Measurements from ENCODE around the gene BMPR1A. TPM values are rescaled to one million over a fixed set of nuclear protein-coding genes. Genes with fewer than 3 reads are reported as not detected.

Gene BMPR1A
- total RNA-seq, 6 experiments from 2014 or later, result 41.9 to 50.5 (median 46.6) TPM

DNA sequence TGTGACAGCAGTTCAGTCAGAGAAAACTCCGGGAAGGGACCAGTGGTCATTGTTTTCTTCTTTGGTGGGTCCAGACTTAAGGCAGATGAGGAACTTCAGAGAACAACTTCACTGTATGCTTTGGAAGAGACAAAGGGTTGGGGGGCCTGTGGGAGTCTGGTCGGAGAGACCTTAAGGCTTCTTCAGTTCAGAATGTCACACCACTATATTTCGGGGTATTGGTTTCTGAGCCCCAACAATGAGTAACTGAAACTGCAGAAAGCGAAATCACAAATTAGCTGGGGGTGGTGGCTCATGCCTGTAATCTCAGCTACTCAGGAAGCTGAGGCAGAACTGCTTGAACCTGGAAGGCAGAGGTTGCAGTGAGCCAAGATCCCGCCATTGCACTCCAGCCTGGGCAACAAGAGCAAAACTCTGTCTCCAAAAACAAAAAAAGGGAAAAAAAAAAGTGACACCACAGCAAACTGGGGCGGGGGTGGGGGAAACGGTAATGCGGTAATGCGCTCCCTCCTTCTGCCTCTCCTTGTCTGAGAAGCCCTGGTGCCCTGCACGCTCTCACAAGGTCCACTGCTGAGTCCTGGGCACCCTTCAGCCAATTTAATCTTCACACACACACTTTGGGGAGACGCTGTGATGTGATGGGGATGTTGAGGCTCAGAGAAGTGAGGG is 209.7 kb downstream of the BMPR1A start:
- Mint-ChIP-seq H3K4me3 (peak overlapping the region; percentile 56; the same call in 1 of the 2 replicates), H3K27ac (peak overlapping the region; percentile 88), H3K4me1 (ENCODE audit: low read depth) (peaks cover 55% of the 10 kb centered on the region), H3K9me3 (no peaks in the 10 kb centered on the region), H3K36me3 (ENCODE audit: low read depth) (no peaks in the 10 kb centered on the region), H3K27me3 (ENCODE audit: insufficient read depth) (peaks cover 4% of the 10 kb centered on the region)
- TF ChIP-seq, protein P1, sequence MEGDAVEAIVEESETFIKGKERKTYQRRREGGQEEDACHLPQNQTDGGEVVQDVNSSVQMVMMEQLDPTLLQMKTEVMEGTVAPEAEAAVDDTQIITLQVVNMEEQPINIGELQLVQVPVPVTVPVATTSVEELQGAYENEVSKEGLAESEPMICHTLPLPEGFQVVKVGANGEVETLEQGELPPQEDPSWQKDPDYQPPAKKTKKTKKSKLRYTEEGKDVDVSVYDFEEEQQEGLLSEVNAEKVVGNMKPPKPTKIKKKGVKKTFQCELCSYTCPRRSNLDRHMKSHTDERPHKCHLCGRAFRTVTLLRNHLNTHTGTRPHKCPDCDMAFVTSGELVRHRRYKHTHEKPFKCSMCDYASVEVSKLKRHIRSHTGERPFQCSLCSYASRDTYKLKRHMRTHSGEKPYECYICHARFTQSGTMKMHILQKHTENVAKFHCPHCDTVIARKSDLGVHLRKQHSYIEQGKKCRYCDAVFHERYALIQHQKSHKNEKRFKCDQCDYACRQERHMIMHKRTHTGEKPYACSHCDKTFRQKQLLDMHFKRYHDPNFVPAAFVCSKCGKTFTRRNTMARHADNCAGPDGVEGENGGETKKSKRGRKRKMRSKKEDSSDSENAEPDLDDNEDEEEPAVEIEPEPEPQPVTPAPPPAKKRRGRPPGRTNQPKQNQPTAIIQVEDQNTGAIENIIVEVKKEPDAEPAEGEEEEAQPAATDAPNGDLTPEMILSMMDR (IDR thresholded peaks at IDR 0.05), result no peak
- DNase-seq, result no peak

DNA sequence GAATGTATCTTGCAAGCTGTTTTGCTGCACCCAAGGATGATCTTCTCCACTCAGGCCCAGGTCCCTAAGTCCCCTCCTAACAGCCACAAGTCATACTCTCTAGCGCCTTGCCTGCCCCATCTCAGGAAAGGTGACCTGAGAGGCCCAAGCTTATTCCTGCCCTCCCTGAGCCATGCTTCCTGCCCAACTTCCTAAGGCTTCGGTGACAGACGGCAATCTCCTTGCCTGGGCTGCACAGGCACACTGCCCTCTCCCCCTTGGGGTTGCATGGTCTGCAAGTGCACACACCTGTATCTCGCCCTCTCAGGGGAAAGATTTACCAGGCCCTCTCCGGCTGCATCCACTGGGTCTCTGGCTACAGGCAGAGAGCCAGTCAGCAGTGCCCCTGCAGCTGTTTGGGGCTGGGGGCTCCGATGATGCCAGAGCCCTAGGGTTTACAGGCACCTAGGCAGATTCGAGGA is 211.1 kb downstream of the BMPR1A start:
- no peak for DNase-seq
- Mint-ChIP-seq H3K4me1 (ENCODE audit: low read depth) (peaks cover 58% of the 10 kb centered on the region), H3K27ac (no peak overlapping the region; the same call in 1 of the 2 replicates), H3K27me3 (ENCODE audit: insufficient read depth) (peaks cover 12% of the 10 kb centered on the region), H3K4me3 (peak overlapping the region; percentile 90), H3K9me3 (no peaks in the 10 kb centered on the region), H3K36me3 (ENCODE audit: low read depth) (peaks cover 6% of the 10 kb centered on the region)
- TF ChIP-seq, protein P1 (IDR thresholded peaks at IDR 0.05), result no peak

DNA sequence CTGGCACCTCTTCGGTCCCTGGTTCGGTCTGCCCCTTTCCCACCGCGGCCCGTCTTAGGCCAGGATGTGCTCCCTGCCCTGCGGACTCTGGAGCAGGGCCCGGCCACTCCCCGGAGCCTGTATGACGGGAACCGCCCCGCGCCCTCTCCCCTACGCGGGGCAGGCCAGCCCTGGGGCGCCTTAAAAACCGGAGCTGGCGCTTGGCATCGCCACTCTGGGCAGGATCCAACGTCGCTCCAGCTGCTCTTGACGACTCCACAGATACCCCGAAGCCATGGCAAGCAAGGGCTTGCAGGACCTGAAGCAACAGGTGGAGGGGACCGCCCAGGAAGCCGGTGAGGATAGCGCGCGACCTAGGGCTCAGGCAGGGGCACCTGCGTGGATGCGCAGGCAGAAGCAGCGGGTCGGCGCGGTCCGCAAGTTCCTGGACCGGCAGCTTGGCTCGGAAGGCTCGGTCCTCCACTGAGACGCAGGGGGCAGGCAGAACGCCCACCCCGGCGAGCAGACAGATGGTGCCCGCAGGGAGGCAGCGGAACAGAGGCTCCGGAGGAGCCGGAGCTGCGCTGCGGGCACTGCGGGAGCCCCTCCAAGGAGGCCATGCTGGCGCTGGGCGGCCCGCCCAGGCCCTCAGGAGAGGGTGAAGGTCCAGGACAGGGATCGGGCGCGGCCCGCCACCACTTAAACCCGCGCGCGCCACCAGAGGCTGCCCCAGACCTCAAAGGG is 212.0 kb downstream of the BMPR1A start, which contains the start of gene ADIRF:
Gene ADIRF (plus strand): TSS at position 212 of the 723 bp plus-strand sequence. CDS start 63 bp downstream, at position 275.
- peaks cover 12% of the 10 kb centered on the region for H3K27me3 Mint-ChIP-seq (ENCODE audit: insufficient read depth)
- H3K36me3 Mint-ChIP-seq (ENCODE audit: low read depth), result peaks cover 13% of the 10 kb centered on the region
- DNase-seq, result no peak
- no peaks in the 10 kb centered on the region for H3K9me3 Mint-ChIP-seq
- TF ChIP-seq, protein P1 (IDR thresholded peaks at IDR 0.05), result no peak; the same call in 1 of the 2 replicates
- H3K4me1 Mint-ChIP-seq (ENCODE audit: low read depth), result peaks cover 62% of the 10 kb centered on the region
- H3K4me3 Mint-ChIP-seq, result peak within 1 kb of the TSS; percentile 90
- peak within 1 kb of the TSS; percentile 100 for H3K27ac Mint-ChIP-seq

DNA sequence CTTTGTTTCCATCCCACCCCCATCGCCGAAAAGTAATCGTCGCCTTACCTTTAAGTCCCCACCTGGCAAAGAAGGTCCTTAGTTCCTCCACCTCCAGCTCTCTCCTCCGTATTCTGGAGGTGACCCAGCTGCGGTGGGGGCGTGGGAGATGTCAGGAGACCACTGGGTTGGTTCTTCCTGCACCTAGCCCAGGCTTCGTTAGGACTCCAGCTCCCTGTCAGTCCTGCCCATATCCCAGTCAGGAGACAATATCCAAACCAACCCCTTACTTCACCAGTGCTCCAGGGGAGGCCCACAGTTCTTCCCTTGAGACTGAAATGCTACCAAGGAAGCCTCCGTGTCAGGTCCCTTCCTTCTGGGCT is 212.6 kb downstream of the BMPR1A start:
- peaks cover 13% of the 10 kb centered on the region for H3K36me3 Mint-ChIP-seq (ENCODE audit: low read depth)
- DNase-seq, result no peak
- peaks cover 9% of the 10 kb centered on the region; the same call in 1 of the 2 replicates for H3K27me3 Mint-ChIP-seq (ENCODE audit: insufficient read depth)
- TF ChIP-seq, protein P1 (IDR thresholded peaks at IDR 0.05), result no peak
- H3K4me3 Mint-ChIP-seq, result peak overlapping the region; percentile 90
- H3K27ac Mint-ChIP-seq, result peak overlapping the region; percentile 100
- H3K9me3 Mint-ChIP-seq, result no peaks in the 10 kb centered on the region
- H3K4me1 Mint-ChIP-seq (ENCODE audit: low read depth), result peaks cover 62% of the 10 kb centered on the region

DNA sequence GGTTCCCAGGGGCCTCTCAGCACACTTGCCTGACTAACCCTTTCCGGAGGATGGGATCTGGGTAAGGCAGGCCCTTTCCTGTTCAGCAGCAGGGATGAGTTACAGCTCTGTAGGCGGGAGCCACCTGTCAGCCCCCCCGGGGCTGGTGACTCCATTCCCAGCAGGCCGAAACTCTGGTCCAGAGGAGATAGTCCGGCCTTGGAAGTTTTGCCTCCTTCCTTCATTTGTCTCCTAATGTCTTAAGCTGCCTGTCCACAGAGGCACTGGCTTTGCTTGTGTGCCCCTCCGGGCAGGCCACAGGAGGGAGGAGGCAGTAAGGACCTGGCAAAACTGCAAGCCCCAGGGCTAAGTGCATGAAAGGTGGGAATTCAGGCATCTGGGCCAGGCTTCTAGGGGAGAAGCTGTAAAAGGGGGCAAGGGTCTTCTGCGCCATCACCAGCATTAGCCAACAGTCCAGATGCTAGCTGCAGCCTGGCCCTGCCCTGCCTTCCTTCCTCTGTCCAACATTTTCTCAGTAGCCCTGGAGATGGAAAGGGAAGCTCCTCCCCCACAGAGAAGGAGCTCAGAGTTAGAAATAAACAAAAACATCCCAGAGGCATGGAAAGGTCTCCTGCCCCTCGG is 213.1 kb downstream of the BMPR1A start:
- peaks cover 9% of the 10 kb centered on the region; the same call in 1 of the 2 replicates for H3K27me3 Mint-ChIP-seq (ENCODE audit: insufficient read depth)
- peak overlapping the region; percentile 100 for H3K27ac Mint-ChIP-seq
- DNase-seq, result peak; percentile 48
- peaks cover 13% of the 10 kb centered on the region for H3K36me3 Mint-ChIP-seq (ENCODE audit: low read depth)
- H3K4me3 Mint-ChIP-seq, result peak overlapping the region; percentile 90
- no peaks in the 10 kb centered on the region for H3K9me3 Mint-ChIP-seq
- TF ChIP-seq, protein P1 (IDR thresholded peaks at IDR 0.05), result no peak
- peaks cover 62% of the 10 kb centered on the region for H3K4me1 Mint-ChIP-seq (ENCODE audit: low read depth)
